HepG2 (cell line): Measurements from ENCODE around the gene UXS1. TPM values are rescaled to one million over a fixed set of nuclear protein-coding genes. Genes with fewer than 3 reads are reported as not detected.

Experiments used
- ATAC-seq: fragments of 200-7000 bp; cut with Tn5 transposase; 3 replicates; pipeline ENCODE4 v1.9.1; 2020; ENCODE audit warnings: mild to moderate bottlenecking, moderate library complexity
- BruUV-seq: library from RNA; stranded (reverse); fragments of 400-500 nt; replicated peaks from 2 replicates; lab custom pipeline; 2021; lab: Mats Ljungman, UMichigan
- CTCF ChIA-PET: fragments of 300-600 bp; formaldehyde crosslinking; extraction: SDS; loops from one replicate; lab custom pipeline; 2021; ENCODE audit warnings: low total read pairs, inconsistent platforms, low intra/inter-chr PET ratio; lab: Yijun Ruan, JAX
- POLR2A ChIA-PET: fragments of 350-600 bp; sonication (Branson Sonifier 250); formaldehyde crosslinking; loops from one replicate; lab custom pipeline; 2020; ENCODE audit warnings: antibody characterized with exemption, inconsistent platforms; lab: Yijun Ruan, JAX
- DNase-seq: peaks from one replicate; pipeline ENCODE4 v3.0.0-alpha.2; 2015; ENCODE audit warnings: low spot score
- FAIRE-seq: peaks from 3 replicates; lab custom pipeline; 2011; peaks lifted over from hg19 to GRCh38; lab: Jason Lieb, UNC
- H2AFZ ChIP-seq: one replicate; pipeline ENCODE4 v1.6.1; 2011; ENCODE audit warnings: low read length, inconsistent platforms
- H3K27ac ChIP-seq: fragments of 300-600 bp; 3 replicates; pipeline ENCODE4 v1.8.0; 2011; ENCODE audit warnings: mixed run types, mild to moderate bottlenecking, mixed read lengths, low read length, inconsistent platforms; ENCODE audit not compliant: insufficient read depth; ENCODE audit errors: extremely low read length
- H3K27me3 ChIP-seq, 2 experiments: fragments of 200-600 bp in 1 of 2; 2 replicates in 1 of 2; 3 replicates in 1 of 2; pipeline versions ENCODE4 v1.6.0 to v1.8.0; 2011; ENCODE audit warnings: low read length in 2 of 2, mild to moderate bottlenecking in 2 of 2, moderate library complexity in 2 of 2, inconsistent platforms in 1 of 2; ENCODE audit not compliant: insufficient read depth in 2 of 2, control insufficient read depth in 1 of 2
- H3K36me3 ChIP-seq, 2 experiments: fragments of 200-600 bp in 1 of 2; replicated peaks in 1 of 2; 2 replicates in 1 of 2; 3 replicates in 1 of 2; pipeline versions ENCODE4 v1.5.1 to v1.8.0; 2011; ENCODE audit warnings: low read length in 2 of 2, inconsistent platforms in 1 of 2; ENCODE audit not compliant: insufficient read depth in 2 of 2, control insufficient read depth in 1 of 2
- H3K4me1 ChIP-seq: 2 replicates; pipeline ENCODE4 v1.5.1; 2012; ENCODE audit warnings: low read length, inconsistent platforms; ENCODE audit not compliant: insufficient read depth
- H3K4me2 ChIP-seq: 2 replicates; pipeline ENCODE4 v1.6.0; 2011; ENCODE audit warnings: low read depth, low read length, inconsistent platforms
- H3K4me3 ChIP-seq, 3 experiments: fragments of 200-600 bp in 1 of 3; sonication (generic), shearing (Covaris generic) in 1 of 3; replicated peaks in 1 of 3; 2 replicates each; pipeline ENCODE4 v1.5.1; 2011 to 2016; ENCODE audit warnings: low read length in 3 of 3, inconsistent platforms in 2 of 3, low read depth in 2 of 3, mild to moderate bottlenecking in 2 of 3, control low read depth in 1 of 3, mixed read lengths in 1 of 3; ENCODE audit not compliant: insufficient read depth in 1 of 3
- H3K79me2 ChIP-seq: one replicate; pipeline ENCODE4 v1.6.1; 2011; ENCODE audit warnings: low read length, inconsistent platforms; ENCODE audit not compliant: insufficient read depth
- H3K9ac ChIP-seq: 2 replicates; pipeline ENCODE4 v1.6.0; 2011; ENCODE audit warnings: mild to moderate bottlenecking, low read depth, low read length, inconsistent platforms; ENCODE audit not compliant: insufficient read depth
- H3K9me3 ChIP-seq: 2 replicates; pipeline ENCODE4 v1.5.1; 2012; ENCODE audit warnings: mild to moderate bottlenecking, low read length
- H4K20me1 ChIP-seq: 2 replicates; pipeline ENCODE4 v1.6.0; 2011; ENCODE audit warnings: inconsistent platforms, mild to moderate bottlenecking, low read length, moderate library complexity; ENCODE audit not compliant: insufficient read depth
- ARNT ChIP-seq: fragments of 450-650 bp; IDR thresholded peaks from 2 replicates; pipeline ENCODE4 v1.6.1; 2017
- BRCA1 ChIP-seq: sonication (generic); formaldehyde crosslinking; IDR thresholded peaks from 2 replicates; pipeline ENCODE4 v1.4.0; 2020; ENCODE audit warnings: missing genetic modification reagents
- CBFB ChIP-seq: sonication (generic); formaldehyde crosslinking; IDR thresholded peaks from 2 replicates; pipeline ENCODE4 v1.4.0; 2020; ENCODE audit warnings: missing genetic modification reagents
- FOSL1 ChIP-seq: sonication (generic); formaldehyde crosslinking; IDR thresholded peaks from 2 replicates; pipeline ENCODE4 v1.9.0; 2021; ENCODE audit warnings: missing genetic modification reagents, borderline replicate concordance
- FOSL2 ChIP-seq: sonication (generic); formaldehyde crosslinking; IDR thresholded peaks from 2 replicates; pipeline ENCODE4 v1.4.0; 2020; ENCODE audit warnings: missing genetic modification reagents
- KDM5A ChIP-seq: fragments of 200-600 bp; sonication (generic); IDR thresholded peaks from 2 replicates; pipeline ENCODE4 v1.7.0; 2018; ENCODE audit warnings: antibody characterized with exemption, mild to moderate bottlenecking, low read length, borderline replicate concordance
- MAFG ChIP-seq: sonication (generic); formaldehyde crosslinking; IDR thresholded peaks from 2 replicates; pipeline ENCODE4 v1.5.1; 2020; ENCODE audit warnings: mild to moderate bottlenecking, missing genetic modification reagents
- MAZ ChIP-seq, 2 experiments: sonication (generic) in 1 of 2; formaldehyde crosslinking in 1 of 2; IDR thresholded peaks; 2 replicates each; pipeline versions ENCODE4 v1.5.0 to v1.6.1; 2012 to 2020; ENCODE audit warnings: low read depth in 2 of 2, mild to moderate bottlenecking in 2 of 2, borderline replicate concordance in 1 of 2, improper control_type of control experiment in 1 of 2, low read length in 1 of 2, missing genetic modification reagents in 1 of 2, moderate library complexity in 1 of 2
- NFYB ChIP-seq: sonication (generic); formaldehyde crosslinking; IDR thresholded peaks from 2 replicates; pipeline ENCODE4 v1.4.0; 2020; ENCODE audit warnings: missing genetic modification reagents
- SP5 ChIP-seq: IDR thresholded peaks from 2 replicates; pipeline ENCODE4 v1.6.1; 2016; ENCODE audit warnings: low read depth, borderline replicate concordance
- TMF1 ChIP-seq: sonication (generic); formaldehyde crosslinking; IDR thresholded peaks from 2 replicates; pipeline ENCODE4 v1.8.1; 2022; ENCODE audit warnings: low read depth, missing genetic modification reagents
- ZBTB20 ChIP-seq: sonication (generic); formaldehyde crosslinking; IDR thresholded peaks from 2 replicates; pipeline ENCODE4 v1.8.1; 2023; ENCODE audit warnings: missing genetic modification reagents, low read depth, mild to moderate bottlenecking, borderline replicate concordance
- ZBTB33 ChIP-seq: sonication (generic); formaldehyde crosslinking; IDR thresholded peaks from 2 replicates; pipeline ENCODE4 v1.4.0; 2020; ENCODE audit warnings: missing genetic modification reagents
- ZNF124 ChIP-seq: sonication (generic); formaldehyde crosslinking; IDR thresholded peaks from 2 replicates; pipeline ENCODE4 v1.4.0; 2020; ENCODE audit warnings: missing genetic modification reagents
- ZNF546 ChIP-seq: sonication (generic); formaldehyde crosslinking; conservative IDR thresholded peaks from 2 replicates; pipeline ENCODE4 v1.8.1; 2023; ENCODE audit warnings: mild to moderate bottlenecking, missing genetic modification reagents
- ZNF552 ChIP-seq: sonication (generic); formaldehyde crosslinking; IDR thresholded peaks from 2 replicates; pipeline ENCODE4 v1.9.0; 2022; ENCODE audit warnings: missing genetic modification reagents, mild to moderate bottlenecking, borderline replicate concordance
- ZNF782 ChIP-seq: sonication (generic); formaldehyde crosslinking; IDR thresholded peaks from 2 replicates; pipeline ENCODE4 v1.4.0; 2020; ENCODE audit warnings: missing genetic modification reagents, mild to moderate bottlenecking, borderline replicate concordance
- WGBS: methylation state at CpG from one replicate; pipeline ENCODE4 v1.1.6; 2017; ENCODE audit warnings: low lambda C conversion rate; 5-methylcytosine and 5-hydroxymethylcytosine counted together
- in situ Hi-C: cut with HindIII; loops from 2 replicates; pipeline ENCODE4 v1.10.0; 2017; ENCODE audit warnings: low pct_unique_long_range_greater_than_20kb; ENCODE audit not compliant: extremely low pct_ligation_motif_present
- intact Hi-C: fragments of 100-400 bp; cut with micrococcal nuclease; formaldehyde crosslinking; loops from one replicate; pipeline ENCODE4 v1.10.0; 2022; ENCODE audit not compliant: unreplicated experiment
- polyA plus RNA-seq, 8 experiments: library from polyadenylated mRNA; depleted of rRNA in 3 of 8; stranded (reverse) in 7 of 8; unstranded in 1 of 8; fragments of >200 nt; fragmentation: Illumina TruSeq in 4 of 8; extraction: Trizol in 4 of 8; gene quantifications; 2 replicates each; pipeline versions ENCODE4 v1.2.1 to v1.2.3, GENCODE V29; 2011 to 2016; ENCODE audit warnings: low read depth in 4 of 8, missing spikeins in 1 of 8, mixed read lengths in 1 of 8; ENCODE audit not compliant: insufficient read depth in 1 of 8
- total RNA-seq, 5 experiments: library from RNA; depleted of rRNA; stranded (reverse); fragments of >200 nt; fragmentation: Illumina TruSeq; extraction: Trizol; gene quantifications; 2 replicates each; pipeline ENCODE4 v1.2.3, GENCODE V29; 2016; ENCODE audit warnings: low read depth in 1 of 5
- TF ChIP-seq, protein P1 (sequence below): sonication (generic); formaldehyde crosslinking; IDR thresholded peaks from 2 replicates; pipeline ENCODE4 v1.4.0; 2020; ENCODE audit warnings: missing genetic modification reagents

UXS1 gene
- total and polyA plus RNA-seq, 2 of the 13 experiments (the other 11 are each of a cell fraction or from before 2014, with no cell fraction given) = 53.3 to 110 TPM

DNA sequence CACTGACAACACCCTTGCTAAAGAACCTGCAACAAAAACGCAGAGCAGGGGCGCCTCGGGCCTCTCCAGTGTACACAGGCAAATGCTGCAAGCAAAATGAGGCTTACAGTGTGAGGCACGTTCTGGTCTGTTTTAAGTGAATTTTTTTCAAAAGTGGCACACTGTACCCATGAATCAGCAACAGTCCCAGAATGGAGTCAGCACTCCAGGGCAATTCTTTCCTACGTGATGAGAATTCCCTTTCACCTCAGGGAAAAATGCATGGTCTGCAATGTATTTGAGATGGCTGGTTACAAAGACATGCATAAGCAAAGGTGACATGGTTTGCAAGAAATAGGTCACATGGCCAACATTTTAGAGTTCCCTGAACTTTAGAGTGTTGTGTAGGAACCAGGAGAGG lies 94.4 kb downstream of the UXS1 start (continued):
- TF ChIP-seq, protein P1, sequence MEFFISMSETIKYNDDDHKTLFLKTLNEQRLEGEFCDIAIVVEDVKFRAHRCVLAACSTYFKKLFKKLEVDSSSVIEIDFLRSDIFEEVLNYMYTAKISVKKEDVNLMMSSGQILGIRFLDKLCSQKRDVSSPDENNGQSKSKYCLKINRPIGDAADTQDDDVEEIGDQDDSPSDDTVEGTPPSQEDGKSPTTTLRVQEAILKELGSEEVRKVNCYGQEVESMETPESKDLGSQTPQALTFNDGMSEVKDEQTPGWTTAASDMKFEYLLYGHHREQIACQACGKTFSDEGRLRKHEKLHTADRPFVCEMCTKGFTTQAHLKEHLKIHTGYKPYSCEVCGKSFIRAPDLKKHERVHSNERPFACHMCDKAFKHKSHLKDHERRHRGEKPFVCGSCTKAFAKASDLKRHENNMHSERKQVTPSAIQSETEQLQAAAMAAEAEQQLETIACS = no peak
- TF ChIP-seq ZNF546 (CRISPR knock-in tag) (no peak), ZNF782 (CRISPR knock-in tag) (no peak), MAZ (IDR thresholded peaks at IDR 0.05; ENCODE audit: borderline replicate concordance, low read depth, low read length) (no peak), MAZ (CRISPR knock-in tag; IDR thresholded peaks at IDR 0.05; ENCODE audit: low read depth) (no peak), ZNF124 (no peak), FOSL2 (CRISPR knock-in tag) (no peak), TMF1 (no peak), ZNF552 (no peak)
- TF ChIP-seq, all 625 proteins: peak for 0

DNA sequence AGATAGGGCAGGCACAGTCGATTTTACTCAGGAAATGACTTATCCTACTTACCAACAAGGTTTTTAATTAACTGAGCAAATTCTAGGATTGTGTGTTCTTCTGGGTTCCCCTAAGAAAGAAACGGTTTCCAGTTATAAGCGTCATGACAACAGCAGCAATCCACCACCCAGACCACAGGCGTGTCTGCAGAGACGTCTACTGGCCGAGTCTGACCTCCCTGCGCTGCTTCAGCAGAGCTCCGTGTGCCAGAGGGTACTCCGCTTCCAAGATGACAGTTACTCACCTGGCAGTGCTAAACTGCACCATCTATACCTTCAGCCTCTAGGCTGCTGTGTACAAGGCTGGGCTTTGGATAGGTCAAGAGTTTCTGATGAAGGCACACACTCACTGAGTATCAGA lies 95.4 kb downstream of the UXS1 start:
- DNase-seq = no peak
- TF ChIP-seq BRCA1 (CRISPR knock-in tag) (no peak), KDM5A (no peak), NFYB (CRISPR knock-in tag) (no peak), ZBTB33 (CRISPR knock-in tag) (no peak), SP5 (CRISPR knock-in tag) (no peak), FOSL1 (CRISPR knock-in tag) (no peak), CBFB (CRISPR knock-in tag) (no peak), ARNT (no peak), MAFG (CRISPR knock-in tag) (no peak), ZBTB20 (CRISPR knock-in tag) (no peak)

More for the DNA sequence above, 95.4 kb downstream of the UXS1 start:
- no TSS peak for BruUV-seq
- peaks cover 21 to 64% of the 10 kb centered on the region in 2 experiments for H3K36me3 ChIP-seq
- ChIA-PET POLR2A (no interaction called here), CTCF (no interaction called here)
- H2AFZ ChIP-seq = no peak overlapping the region
- intact Hi-C loops = no loop called here
- no peak overlapping the region for H3K9ac ChIP-seq
- no peak overlapping the region for H3K4me3 ChIP-seq
- H3K79me2 ChIP-seq = no peaks in the 10 kb centered on the region
- H3K4me1 ChIP-seq = no peaks in the 10 kb centered on the region
- WGBS = 82% methylated on average over 9 of the region's 9 CpGs
- in situ Hi-C loops = no loop called here
- H4K20me1 ChIP-seq = no peaks in the 10 kb centered on the region
- no peak overlapping the region for H3K27ac ChIP-seq
- H3K9me3 ChIP-seq = no peaks in the 10 kb centered on the region
- no peaks in the 10 kb centered on the region for H3K27me3 ChIP-seq
- ATAC-seq (no peak), FAIRE-seq (no peak)
- H3K4me2 ChIP-seq = no peak overlapping the region
